Fibroblast of upper back skin (primary cell): ENCODE data around the gene MSI2.
A peak's percentile ranks its signal among the peaks of the same experiment; 100 is the strongest.

Experiments used
- DNase-seq: peaks from one replicate; pipeline ENCODE4 v3.0.0-alpha.2; 2013

Gene MSI2

GRCh38 chr17:57678393-57678792, 422.1 kb downstream of the MSI2 start:
- no peak for DNase-seq

GRCh38 chr17:57679356-57679755, 423.0 kb downstream of the MSI2 start:
- DNase-seq, result no peak

GRCh38 chr17:57679906-57680695, 423.8 kb downstream of the MSI2 start:
- DNase-seq, result no peak

GRCh38 chr17:57682701-57683100, 426.4 kb downstream of the MSI2 start:
- DNase-seq, result no peak

- no peak for DNase-seq
These were observed 428.6 kb downstream of the MSI2 start for GRCh38 chr17:57684711-57685498.

GRCh38 chr17:57685499-57686132, 429.3 kb downstream of the MSI2 start:
- DNase-seq, result no peak

GRCh38 chr17:57687642-57688041, 431.3 kb downstream of the MSI2 start:
- no peak for DNase-seq

GRCh38 chr17:57689254-57689653, 432.9 kb downstream of the MSI2 start:
- no peak for DNase-seq

GRCh38 chr17:57691939-57692338, 435.6 kb downstream of the MSI2 start:
- DNase-seq, result no peak

- DNase-seq, result no peak
These were observed 436.4 kb downstream of the MSI2 start for GRCh38 chr17:57692770-57693169.

- no peak for DNase-seq
These were observed 437.7 kb downstream of the MSI2 start for GRCh38 chr17:57694051-57694450.

- no peak for DNase-seq
These were observed 439.7 kb downstream of the MSI2 start for GRCh38 chr17:57696050-57696449.

GRCh38 chr17:57697197-57697596, 440.9 kb downstream of the MSI2 start:
- no peak for DNase-seq

GRCh38 chr17:57697891-57698711, 441.8 kb downstream of the MSI2 start:
- no peak for DNase-seq

GRCh38 chr17:57699751-57700219, 443.5 kb downstream of the MSI2 start:
- DNase-seq, result peak; percentile 52

- no peak for DNase-seq
These were observed 444.8 kb downstream of the MSI2 start for GRCh38 chr17:57701124-57701523.

- DNase-seq, result no peak
These were observed 446.9 kb downstream of the MSI2 start for GRCh38 chr17:57703273-57703672.

GRCh38 chr17:57704448-57704847, 448.1 kb downstream of the MSI2 start:
- DNase-seq, result no peak

- DNase-seq, result no peak
These were observed 449.8 kb downstream of the MSI2 start for GRCh38 chr17:57705921-57706695.

GRCh38 chr17:57706761-57707160, 450.4 kb downstream of the MSI2 start:
- no peak for DNase-seq

- DNase-seq, result no peak
These were observed 451.6 kb downstream of the MSI2 start for GRCh38 chr17:57707892-57708291.

GRCh38 chr17:57708410-57708809, 452.1 kb downstream of the MSI2 start:
- peak; percentile 6 for DNase-seq
